Endometrial microvascular endothelial cells (primary cell): Measurements from ENCODE around the gene WDR45. TPM values are rescaled to one million over a fixed set of nuclear protein-coding genes. Genes with fewer than 3 reads are reported as not detected.

ENCODE experiments used
- in situ Hi-C: cut with HindIII; loops from 2 replicates; pipeline ENCODE4 v1.10.0; 2017; ENCODE audit warnings: low sequenced_read_pairs, low pct_unique_long_range_greater_than_20kb; ENCODE audit errors: inconsistent ontology term
- total RNA-seq: library from RNA; depleted of rRNA; stranded (reverse); fragments of >200 nt; gene quantifications from one replicate; pipeline ENCODE4 v1.2.3, GENCODE V29; 2015; ENCODE audit errors: inconsistent ontology term

Gene WDR45
- total RNA-seq, 1 donor from 2014 or later, result 33.7 TPM

GRCh38 chrX:49059201-49059600 lies 20.5 kb downstream of the WDR45 start:
- in situ Hi-C loops, result no loop called here

GRCh38 chrX:49058794-49059193 lies 20.9 kb downstream of the WDR45 start, which contains the start of gene CCDC120:
Gene CCDC120 (plus strand): TSS chrX:49058999. CDS start chrX:49062042, 3,043 bp downstream.
- in situ Hi-C loops, result no loop called here

- in situ Hi-C loops, result no loop called here
Observed at GRCh38 chrX:49054073-49054762, 25.5 kb downstream of the WDR45 start.

- in situ Hi-C loops, result no loop called here
Observed at GRCh38 chrX:49053223-49054072, 26.2 kb downstream of the WDR45 start.

GRCh38 chrX:49043987-49044281 lies 35.8 kb downstream of the WDR45 start:
- in situ Hi-C loops, result no loop called here

GRCh38 chrX:49043220-49043986 lies 36.3 kb downstream of the WDR45 start, which contains the start of gene TFE3:
Gene TFE3 (minus strand): TSS chrX:49043357. CDS start chrX:49043226, 131 bp downstream.
- in situ Hi-C loops, result no loop called here

- in situ Hi-C loops, result no loop called here
Observed at GRCh38 chrX:49042581-49043219, 37.0 kb downstream of the WDR45 start.

GRCh38 chrX:49041744-49042580 lies 37.7 kb downstream of the WDR45 start:
- in situ Hi-C loops, result no loop called here

- in situ Hi-C loops, result no loop called here
Observed at GRCh38 chrX:49040376-49040955, 39.2 kb downstream of the WDR45 start.

- in situ Hi-C loops, result no loop called here
Observed at GRCh38 chrX:49039598-49040375, 39.9 kb downstream of the WDR45 start.

- in situ Hi-C loops, result no loop called here
Observed at GRCh38 chrX:49037883-49038475, 41.7 kb downstream of the WDR45 start.

- in situ Hi-C loops, result no loop called here
Observed at GRCh38 chrX:49030283-49030682, 49.4 kb downstream of the WDR45 start.

GRCh38 chrX:49029876-49030275 lies 49.8 kb downstream of the WDR45 start:
- in situ Hi-C loops, result no loop called here
